ENCODE data around the gene PARD6B.

DNA sequence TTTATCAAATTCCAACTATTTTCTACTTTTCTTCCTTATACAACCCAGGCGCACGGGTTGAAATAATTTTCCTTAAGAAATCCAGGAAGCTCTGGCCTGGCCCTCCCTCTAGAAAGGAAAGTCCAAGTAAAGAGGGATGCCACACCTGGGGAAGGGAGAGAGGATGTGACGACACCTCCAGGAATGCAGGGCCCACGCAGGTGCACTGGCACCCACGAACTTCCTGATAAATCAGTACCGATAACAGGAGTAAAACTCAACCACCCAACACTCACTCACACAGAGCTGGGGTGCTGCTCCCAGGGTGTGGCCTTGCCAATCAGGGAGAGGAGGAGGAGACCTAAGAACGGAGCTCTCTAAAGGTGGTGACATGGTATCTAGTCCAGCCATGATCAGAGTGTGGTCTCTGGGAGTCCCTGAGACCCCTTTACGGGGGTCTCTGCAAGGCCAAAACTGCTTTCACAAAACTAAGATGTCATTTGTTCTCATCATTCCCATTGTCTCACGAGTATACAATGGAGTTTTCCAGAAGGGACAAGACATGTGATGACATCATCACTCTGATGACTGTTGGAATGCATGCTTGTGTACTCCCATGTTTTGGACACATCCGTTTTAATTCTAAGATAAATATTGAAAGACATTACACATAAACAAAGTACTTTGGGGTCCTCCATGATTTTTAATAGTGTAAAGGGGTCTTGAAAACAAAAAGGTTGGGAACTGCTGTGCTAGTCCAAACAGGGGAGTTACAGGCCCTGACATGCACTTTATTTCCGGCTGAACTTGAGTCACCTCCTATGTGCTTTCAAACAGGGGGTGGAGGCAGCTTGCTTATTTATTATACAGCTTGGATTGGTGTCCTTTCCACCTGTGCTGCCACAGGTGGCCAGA lies 2.2 kb upstream of the PARD6B start:
- TF ChIP-seq, protein P1, sequence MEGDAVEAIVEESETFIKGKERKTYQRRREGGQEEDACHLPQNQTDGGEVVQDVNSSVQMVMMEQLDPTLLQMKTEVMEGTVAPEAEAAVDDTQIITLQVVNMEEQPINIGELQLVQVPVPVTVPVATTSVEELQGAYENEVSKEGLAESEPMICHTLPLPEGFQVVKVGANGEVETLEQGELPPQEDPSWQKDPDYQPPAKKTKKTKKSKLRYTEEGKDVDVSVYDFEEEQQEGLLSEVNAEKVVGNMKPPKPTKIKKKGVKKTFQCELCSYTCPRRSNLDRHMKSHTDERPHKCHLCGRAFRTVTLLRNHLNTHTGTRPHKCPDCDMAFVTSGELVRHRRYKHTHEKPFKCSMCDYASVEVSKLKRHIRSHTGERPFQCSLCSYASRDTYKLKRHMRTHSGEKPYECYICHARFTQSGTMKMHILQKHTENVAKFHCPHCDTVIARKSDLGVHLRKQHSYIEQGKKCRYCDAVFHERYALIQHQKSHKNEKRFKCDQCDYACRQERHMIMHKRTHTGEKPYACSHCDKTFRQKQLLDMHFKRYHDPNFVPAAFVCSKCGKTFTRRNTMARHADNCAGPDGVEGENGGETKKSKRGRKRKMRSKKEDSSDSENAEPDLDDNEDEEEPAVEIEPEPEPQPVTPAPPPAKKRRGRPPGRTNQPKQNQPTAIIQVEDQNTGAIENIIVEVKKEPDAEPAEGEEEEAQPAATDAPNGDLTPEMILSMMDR (IDR thresholded peaks at IDR 0.05) = no peak
- TF ChIP-seq TAF1 (IDR thresholded peaks at IDR 0.05; ENCODE audit: borderline replicate concordance, low read depth, low read length) (no peak), POLR2AphosphoS5 (IDR thresholded peaks at IDR 0.05; ENCODE audit: low read depth, low read length) (no peak), EP300 (IDR thresholded peaks at IDR 0.05; ENCODE audit: borderline replicate concordance in 1 of 2, low read depth in 1 of 2, low read length in 1 of 2) (no peak), TEAD4 (IDR thresholded peaks at IDR 0.05; ENCODE audit: borderline replicate concordance, insufficient read depth) (no peak)
- TF ChIP-seq, protein P2, sequence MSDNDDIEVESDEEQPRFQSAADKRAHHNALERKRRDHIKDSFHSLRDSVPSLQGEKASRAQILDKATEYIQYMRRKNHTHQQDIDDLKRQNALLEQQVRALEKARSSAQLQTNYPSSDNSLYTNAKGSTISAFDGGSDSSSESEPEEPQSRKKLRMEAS (IDR thresholded peaks at IDR 0.05; ENCODE audit: low read depth) = no peak
